ENCODE data around the gene MIA.

DNA sequence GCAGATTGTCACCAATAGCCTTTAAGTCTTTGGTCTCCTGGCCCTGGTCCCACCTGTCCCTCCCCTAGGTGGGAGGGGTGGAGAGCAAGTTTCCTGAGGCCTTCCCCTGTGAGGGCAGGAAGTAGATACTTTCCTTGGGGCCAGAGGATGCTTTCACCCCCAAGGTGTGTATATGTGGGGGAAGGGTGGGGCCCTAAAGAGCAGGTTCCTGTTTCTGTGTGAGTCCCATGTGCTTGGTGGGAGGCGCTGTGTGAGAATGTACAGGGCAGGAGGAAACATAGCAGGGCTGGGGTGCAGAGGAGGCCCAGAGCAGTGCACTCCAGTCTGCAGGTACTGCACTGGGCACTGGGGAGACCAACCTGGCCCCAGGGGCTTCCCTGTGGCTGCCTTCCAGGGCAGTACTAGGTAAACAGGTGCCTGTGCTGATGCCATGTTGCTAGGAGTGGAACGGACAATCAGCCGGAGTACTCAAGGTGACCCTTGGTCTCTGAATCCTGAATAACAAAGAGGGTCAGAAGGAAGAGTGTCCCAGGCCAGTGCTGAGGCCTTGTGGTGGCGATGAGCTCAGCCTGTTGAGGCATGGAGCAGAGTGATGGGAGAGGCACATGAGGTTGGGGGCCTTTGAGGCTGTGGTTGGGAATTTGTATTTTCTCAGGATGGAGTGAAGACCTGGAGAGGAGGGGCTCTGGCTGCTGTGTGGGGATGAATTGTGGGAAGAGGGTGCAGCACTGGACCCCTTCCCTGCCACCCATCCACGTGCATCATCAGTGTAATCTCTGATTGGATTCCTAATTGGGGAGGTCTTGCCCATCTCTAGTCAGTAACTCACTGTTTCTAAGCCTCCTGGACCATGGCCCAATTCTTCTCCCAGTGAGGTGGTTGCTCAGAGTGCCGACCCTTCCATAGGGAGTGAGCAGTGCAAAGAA lies 28.8 kb downstream of the MIA start:
- TF ChIP-seq, protein P1, sequence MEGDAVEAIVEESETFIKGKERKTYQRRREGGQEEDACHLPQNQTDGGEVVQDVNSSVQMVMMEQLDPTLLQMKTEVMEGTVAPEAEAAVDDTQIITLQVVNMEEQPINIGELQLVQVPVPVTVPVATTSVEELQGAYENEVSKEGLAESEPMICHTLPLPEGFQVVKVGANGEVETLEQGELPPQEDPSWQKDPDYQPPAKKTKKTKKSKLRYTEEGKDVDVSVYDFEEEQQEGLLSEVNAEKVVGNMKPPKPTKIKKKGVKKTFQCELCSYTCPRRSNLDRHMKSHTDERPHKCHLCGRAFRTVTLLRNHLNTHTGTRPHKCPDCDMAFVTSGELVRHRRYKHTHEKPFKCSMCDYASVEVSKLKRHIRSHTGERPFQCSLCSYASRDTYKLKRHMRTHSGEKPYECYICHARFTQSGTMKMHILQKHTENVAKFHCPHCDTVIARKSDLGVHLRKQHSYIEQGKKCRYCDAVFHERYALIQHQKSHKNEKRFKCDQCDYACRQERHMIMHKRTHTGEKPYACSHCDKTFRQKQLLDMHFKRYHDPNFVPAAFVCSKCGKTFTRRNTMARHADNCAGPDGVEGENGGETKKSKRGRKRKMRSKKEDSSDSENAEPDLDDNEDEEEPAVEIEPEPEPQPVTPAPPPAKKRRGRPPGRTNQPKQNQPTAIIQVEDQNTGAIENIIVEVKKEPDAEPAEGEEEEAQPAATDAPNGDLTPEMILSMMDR (IDR thresholded peaks at IDR 0.05; ENCODE audit: low read length): no peak
- TF ChIP-seq EZH2 (optimal IDR thresholded peaks at IDR 0.05; ENCODE audit: low read depth, low read length): no peak
- no peak for TF ChIP-seq EZH2phosphoT487 (IDR thresholded peaks at IDR 0.05; ENCODE audit: low read length)

All from MM.1S (cell line).